Chondrocyte (in vitro differentiated cells): Measurements from ENCODE around the gene INPP5F. TPM values are rescaled to one million over a fixed set of nuclear protein-coding genes. Genes with fewer than 3 reads are reported as not detected.

ENCODE experiments used
- DNase-seq: peaks from one replicate; pipeline ENCODE4 v3.0.0; 2021; ENCODE audit warnings: mixed read lengths, low spot score
- H3K27ac Mint-ChIP-seq: one replicate; pipeline ENCODE4 v1.8.0; 2021; ENCODE audit warnings: mild to moderate bottlenecking, moderate library complexity, mixed read lengths; ENCODE audit not compliant: unreplicated experiment
- H3K27me3 Mint-ChIP-seq: 2 replicates; pipeline ENCODE4 v1.8.0; 2021; ENCODE audit warnings: low read depth, mixed read lengths
- H3K36me3 Mint-ChIP-seq: 2 replicates; pipeline ENCODE4 v1.8.0; 2021; ENCODE audit warnings: low read depth, mixed read lengths
- H3K4me1 Mint-ChIP-seq: 2 replicates; pipeline ENCODE4 v1.8.0; 2021; ENCODE audit warnings: low read depth, mild to moderate bottlenecking, mixed read lengths
- H3K4me3 Mint-ChIP-seq: one replicate; pipeline ENCODE4 v1.8.0; 2021; ENCODE audit warnings: mild to moderate bottlenecking, moderate library complexity, mixed read lengths; ENCODE audit not compliant: unreplicated experiment
- H3K9me3 Mint-ChIP-seq: 2 replicates; pipeline ENCODE4 v1.8.0; 2021; ENCODE audit warnings: low read depth, mixed read lengths
- total RNA-seq: library from RNA; stranded (reverse); gene quantifications from 3 replicates; pipeline ENCODE4 v1.2.1, GENCODE V29; 2021
- TF ChIP-seq, protein P1 (sequence below): fragments of 200-600 bp; sonication (generic); IDR thresholded peaks from 2 replicates; pipeline ENCODE4 v1.5.0; 2021; ENCODE audit warnings: antibody characterized with exemption, mild to moderate bottlenecking, moderate library complexity

The INPP5F gene
- total RNA-seq, 1 donor from 2014 or later, result 56.4 TPM

DNA sequence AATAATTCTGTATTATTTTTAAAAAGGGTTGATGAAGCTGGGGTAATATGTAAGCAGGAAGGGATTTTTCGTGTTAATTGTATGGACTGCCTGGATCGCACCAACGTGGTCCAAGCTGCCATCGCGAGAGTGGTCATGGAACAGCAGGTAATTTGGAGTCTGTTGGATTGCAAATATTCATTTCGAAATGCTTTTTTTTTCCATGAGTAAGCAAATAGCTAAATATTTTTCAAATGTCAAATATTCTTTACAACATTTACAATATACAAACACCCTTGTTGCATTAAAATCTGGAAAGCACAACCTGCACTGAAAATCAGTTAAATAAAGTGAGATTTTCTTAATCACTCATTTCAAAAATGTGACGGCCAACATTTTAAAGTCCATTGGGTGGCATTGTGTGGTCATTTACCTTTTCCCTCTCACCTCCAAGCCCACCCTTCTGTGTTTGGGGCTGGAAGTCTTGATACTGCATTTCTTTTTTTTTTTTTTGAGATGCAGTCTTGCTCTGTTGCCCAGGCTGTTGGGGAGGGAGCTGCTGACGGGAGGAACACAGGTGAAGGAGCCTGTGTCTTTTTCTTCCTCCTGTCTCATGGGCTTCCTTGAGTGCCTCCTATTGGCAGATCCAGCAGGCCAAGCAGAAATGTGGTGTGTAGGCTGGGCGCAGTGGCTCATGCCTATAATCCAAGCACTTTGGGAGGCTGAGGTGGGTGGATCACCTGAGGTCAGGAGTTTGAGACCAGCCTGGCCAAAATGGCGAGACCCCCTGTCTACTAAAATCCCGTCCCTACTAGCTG, 80.7 kb downstream of the INPP5F start:
- DNase-seq, result no peak
- Mint-ChIP-seq H3K9me3 (no peaks in the 10 kb centered on the region), H3K27ac (no peak overlapping the region), H3K36me3 (peaks cover 3% of the 10 kb centered on the region), H3K4me3 (no peak overlapping the region), H3K4me1 (peaks cover 49% of the 10 kb centered on the region), H3K27me3 (no peaks in the 10 kb centered on the region)
- TF ChIP-seq, protein P1, sequence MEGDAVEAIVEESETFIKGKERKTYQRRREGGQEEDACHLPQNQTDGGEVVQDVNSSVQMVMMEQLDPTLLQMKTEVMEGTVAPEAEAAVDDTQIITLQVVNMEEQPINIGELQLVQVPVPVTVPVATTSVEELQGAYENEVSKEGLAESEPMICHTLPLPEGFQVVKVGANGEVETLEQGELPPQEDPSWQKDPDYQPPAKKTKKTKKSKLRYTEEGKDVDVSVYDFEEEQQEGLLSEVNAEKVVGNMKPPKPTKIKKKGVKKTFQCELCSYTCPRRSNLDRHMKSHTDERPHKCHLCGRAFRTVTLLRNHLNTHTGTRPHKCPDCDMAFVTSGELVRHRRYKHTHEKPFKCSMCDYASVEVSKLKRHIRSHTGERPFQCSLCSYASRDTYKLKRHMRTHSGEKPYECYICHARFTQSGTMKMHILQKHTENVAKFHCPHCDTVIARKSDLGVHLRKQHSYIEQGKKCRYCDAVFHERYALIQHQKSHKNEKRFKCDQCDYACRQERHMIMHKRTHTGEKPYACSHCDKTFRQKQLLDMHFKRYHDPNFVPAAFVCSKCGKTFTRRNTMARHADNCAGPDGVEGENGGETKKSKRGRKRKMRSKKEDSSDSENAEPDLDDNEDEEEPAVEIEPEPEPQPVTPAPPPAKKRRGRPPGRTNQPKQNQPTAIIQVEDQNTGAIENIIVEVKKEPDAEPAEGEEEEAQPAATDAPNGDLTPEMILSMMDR, result no peak

DNA sequence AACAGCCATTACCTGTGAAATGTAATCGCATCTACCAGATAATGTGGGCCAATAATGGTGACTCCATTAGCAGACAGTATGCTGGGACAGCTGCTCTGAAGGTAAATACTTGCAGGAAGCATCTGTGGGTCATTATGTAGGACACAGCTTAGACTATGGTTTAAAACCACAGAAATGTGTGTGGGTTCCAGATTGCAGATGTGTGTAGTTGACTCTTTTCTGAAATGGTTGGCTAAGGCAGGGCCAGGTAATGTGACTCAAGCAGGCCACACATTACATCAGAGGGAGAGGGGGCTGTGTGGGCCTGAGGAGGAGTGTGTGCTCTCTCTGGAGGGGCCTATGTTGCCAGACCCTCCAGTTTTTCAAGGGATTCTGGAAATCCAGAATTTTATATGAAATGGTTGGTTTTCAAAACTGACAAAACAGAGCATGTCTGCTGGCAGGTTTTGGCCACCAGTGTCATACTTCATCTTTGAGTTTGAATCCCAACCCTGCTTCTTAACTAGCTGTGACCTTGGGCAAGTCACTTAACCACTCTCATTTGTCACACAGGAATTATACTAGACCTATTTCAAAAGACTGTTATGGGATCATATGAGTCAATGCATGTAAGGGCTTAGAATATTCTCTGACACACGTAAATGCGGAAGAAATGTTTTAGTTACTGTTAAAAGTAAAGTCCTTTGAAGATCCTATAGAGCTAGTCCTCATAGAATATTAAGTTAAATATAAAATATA, 82.3 kb downstream of the INPP5F start:
- H3K4me3 Mint-ChIP-seq, result no peak overlapping the region
- TF ChIP-seq, protein P1, result no peak
- no peaks in the 10 kb centered on the region for H3K27me3 Mint-ChIP-seq
- DNase-seq, result no peak
- H3K36me3 Mint-ChIP-seq, result peaks cover 3% of the 10 kb centered on the region
- peaks cover 45% of the 10 kb centered on the region for H3K4me1 Mint-ChIP-seq
- H3K27ac Mint-ChIP-seq, result peak overlapping the region; percentile 51
- no peaks in the 10 kb centered on the region for H3K9me3 Mint-ChIP-seq

DNA sequence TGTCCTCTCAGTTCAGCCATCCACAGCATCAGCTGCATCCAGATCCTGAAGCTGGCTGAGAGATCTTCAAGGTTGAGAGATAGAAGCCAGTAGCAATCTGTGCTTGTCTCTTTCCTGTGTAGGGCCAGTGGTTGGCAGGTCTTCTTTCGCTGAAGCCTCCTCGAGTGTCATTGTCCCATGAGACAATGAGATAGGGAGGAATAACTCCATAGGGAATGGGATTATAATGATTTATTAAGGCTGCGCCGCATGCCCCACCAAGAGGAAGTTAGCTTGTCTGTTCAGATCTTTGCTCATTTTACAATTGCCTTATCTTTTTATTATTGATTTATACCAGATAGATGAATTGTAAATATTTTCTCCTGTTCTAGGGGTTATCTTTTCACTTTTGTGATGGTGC, 85.3 kb downstream of the INPP5F start:
- peaks cover 9% of the 10 kb centered on the region for H3K36me3 Mint-ChIP-seq
- H3K4me1 Mint-ChIP-seq, result peaks cover 20% of the 10 kb centered on the region
- no peak overlapping the region for H3K27ac Mint-ChIP-seq
- H3K27me3 Mint-ChIP-seq, result no peaks in the 10 kb centered on the region
- H3K9me3 Mint-ChIP-seq, result no peaks in the 10 kb centered on the region
- H3K4me3 Mint-ChIP-seq, result no peak overlapping the region
- no peak for DNase-seq
- TF ChIP-seq, protein P1, result no peak

DNA sequence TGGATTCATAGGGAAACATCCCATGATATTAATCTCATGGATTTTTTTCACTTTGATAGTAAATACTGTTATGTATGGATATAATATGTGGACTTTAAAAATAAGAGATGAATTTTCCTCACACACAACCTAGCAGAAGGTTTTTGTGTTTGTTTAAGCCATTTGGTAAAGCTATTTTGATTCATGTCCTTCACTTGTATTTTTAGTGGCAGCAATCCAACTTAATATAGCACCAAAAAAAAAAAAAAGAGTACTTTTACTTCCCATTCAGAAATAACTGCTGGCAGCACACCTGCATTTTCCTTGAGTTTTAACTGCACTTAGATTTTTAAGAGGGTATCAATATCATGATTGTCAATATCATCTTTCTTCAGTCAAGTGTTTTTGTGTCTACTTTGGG, 86.8 kb downstream of the INPP5F start:
- Mint-ChIP-seq H3K4me1 (peaks cover 15% of the 10 kb centered on the region), H3K4me3 (no peak overlapping the region)
- TF ChIP-seq, protein P1, result no peak

DNA sequence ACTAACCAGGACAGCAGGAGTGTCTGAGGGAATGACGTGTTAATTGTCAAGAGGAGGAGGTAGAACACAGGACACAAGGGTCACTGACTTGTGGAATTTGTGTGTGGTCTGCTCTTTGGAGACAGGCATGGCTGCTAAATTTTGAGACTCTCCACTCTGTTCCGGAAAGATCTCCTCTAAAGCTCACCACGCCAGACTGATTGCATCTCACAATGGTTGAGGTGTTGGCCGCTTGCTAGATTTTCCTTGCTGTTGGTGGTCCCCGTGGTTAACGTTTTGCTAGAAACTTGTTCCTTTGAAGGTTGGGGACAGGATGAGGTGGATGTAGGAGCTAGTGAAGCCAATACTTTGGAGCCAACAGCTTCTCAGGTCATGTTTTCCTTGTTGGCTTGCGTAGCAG, 89.8 kb downstream of the INPP5F start:
- TF ChIP-seq, protein P1, result no peak
- Mint-ChIP-seq H3K9me3 (no peaks in the 10 kb centered on the region), H3K4me1 (peaks cover 15% of the 10 kb centered on the region), H3K27me3 (no peaks in the 10 kb centered on the region), H3K4me3 (no peak overlapping the region), H3K27ac (no peak overlapping the region), H3K36me3 (peaks cover 9% of the 10 kb centered on the region)
- DNase-seq, result no peak

More for the DNA sequence above, 86.8 kb downstream of the INPP5F start:
- Mint-ChIP-seq H3K27me3 (no peaks in the 10 kb centered on the region), H3K9me3 (no peaks in the 10 kb centered on the region), H3K36me3 (peaks cover 9% of the 10 kb centered on the region), H3K27ac (no peak overlapping the region)
- no peak for DNase-seq
